Astrocyte (in vitro differentiated cells and primary cell): ENCODE results near the gene IRF1. TPM values are rescaled to one million over a fixed set of nuclear protein-coding genes. Genes with fewer than 3 reads are reported as not detected.

Source experiments
- DNase-seq: peaks from one replicate; pipeline ENCODE4 v3.0.0-alpha.2; 2010; ENCODE audit warnings: low read depth
- FAIRE-seq: peaks from 2 replicates; lab custom pipeline; 2011; peaks lifted over from hg19 to GRCh38; lab: Jason Lieb, UNC
- H2AFZ ChIP-seq: 2 replicates; pipeline ENCODE4 v1.6.0; 2012; ENCODE audit warnings: low read depth, low read length, inconsistent platforms
- H3K27ac ChIP-seq: 2 replicates; pipeline ENCODE4 v1.5.1; 2011; ENCODE audit warnings: low read depth, low read length, inconsistent platforms
- H3K27me3 ChIP-seq: 2 replicates; pipeline ENCODE4 v1.6.0; 2011; ENCODE audit warnings: low read length, inconsistent platforms; ENCODE audit not compliant: insufficient read depth
- H3K36me3 ChIP-seq: 2 replicates; pipeline ENCODE4 v1.5.1; 2011; ENCODE audit warnings: low read length, inconsistent platforms; ENCODE audit not compliant: insufficient read depth
- H3K4me1 ChIP-seq: 2 replicates; pipeline ENCODE4 v1.5.1; 2011; ENCODE audit warnings: low read length, inconsistent platforms; ENCODE audit not compliant: insufficient read depth
- H3K4me2 ChIP-seq: 2 replicates; pipeline ENCODE4 v1.6.0; 2012; ENCODE audit warnings: low read length, inconsistent platforms
- H3K4me3 ChIP-seq: 2 replicates; pipeline ENCODE4 v1.5.1; 2011; ENCODE audit warnings: low read depth, mild to moderate bottlenecking, low read length, inconsistent platforms; ENCODE audit not compliant: insufficient read depth
- H3K79me2 ChIP-seq: 2 replicates; pipeline ENCODE4 v1.6.0; 2012; ENCODE audit warnings: mild to moderate bottlenecking, low read length, inconsistent platforms; ENCODE audit not compliant: insufficient read depth
- H3K9ac ChIP-seq: 2 replicates; pipeline ENCODE4 v1.6.0; 2012; ENCODE audit warnings: mild to moderate bottlenecking, low read length, inconsistent platforms
- H3K9me3 ChIP-seq: 2 replicates; pipeline ENCODE4 v1.5.1; 2012; ENCODE audit warnings: low read depth, mild to moderate bottlenecking, low read length, inconsistent platforms; ENCODE audit not compliant: insufficient read depth
- H4K20me1 ChIP-seq: 2 replicates; pipeline ENCODE4 v1.6.0; 2012; ENCODE audit warnings: low read length, inconsistent platforms; ENCODE audit not compliant: insufficient read depth
- H3K27ac Mint-ChIP-seq: one replicate; pipeline ENCODE4 v1.8.0; 2021; ENCODE audit warnings: mild to moderate bottlenecking, mixed read lengths; ENCODE audit not compliant: unreplicated experiment
- H3K27me3 Mint-ChIP-seq: one replicate; pipeline ENCODE4 v1.8.0; 2021; ENCODE audit warnings: low read depth, mixed read lengths; ENCODE audit not compliant: unreplicated experiment
- H3K36me3 Mint-ChIP-seq: one replicate; pipeline ENCODE4 v1.8.0; 2021; ENCODE audit warnings: low read depth, mixed read lengths; ENCODE audit not compliant: unreplicated experiment
- H3K4me1 Mint-ChIP-seq: one replicate; pipeline ENCODE4 v1.8.0; 2021; ENCODE audit warnings: low read depth, mixed read lengths; ENCODE audit not compliant: unreplicated experiment
- H3K4me3 Mint-ChIP-seq: one replicate; pipeline ENCODE4 v1.8.0; 2021; ENCODE audit warnings: mild to moderate bottlenecking, moderate library complexity, mixed read lengths; ENCODE audit not compliant: unreplicated experiment
- H3K9me3 Mint-ChIP-seq: one replicate; pipeline ENCODE4 v1.8.0; 2021; ENCODE audit warnings: mild to moderate bottlenecking, mixed read lengths; ENCODE audit not compliant: unreplicated experiment
- EZH2 ChIP-seq: IDR thresholded peaks from 2 replicates; pipeline ENCODE4 v1.6.1; 2012; ENCODE audit warnings: mild to moderate bottlenecking, low read length, inconsistent platforms; ENCODE audit not compliant: insufficient read depth
- total RNA-seq: library from RNA; stranded (reverse); gene quantifications from 2 replicates; pipeline ENCODE4 v1.2.1, GENCODE V29; 2021
- TF ChIP-seq, protein P1 (sequence below): IDR thresholded peaks from 2 replicates; pipeline ENCODE4 v1.5.1; 2011; ENCODE audit warnings: low read depth, mild to moderate bottlenecking, inconsistent platforms, low read length, moderate library complexity; ENCODE audit not compliant: insufficient read depth

The IRF1 gene
- total RNA-seq, 1 donor from 2014 or later = 39.7 TPM

DNA sequence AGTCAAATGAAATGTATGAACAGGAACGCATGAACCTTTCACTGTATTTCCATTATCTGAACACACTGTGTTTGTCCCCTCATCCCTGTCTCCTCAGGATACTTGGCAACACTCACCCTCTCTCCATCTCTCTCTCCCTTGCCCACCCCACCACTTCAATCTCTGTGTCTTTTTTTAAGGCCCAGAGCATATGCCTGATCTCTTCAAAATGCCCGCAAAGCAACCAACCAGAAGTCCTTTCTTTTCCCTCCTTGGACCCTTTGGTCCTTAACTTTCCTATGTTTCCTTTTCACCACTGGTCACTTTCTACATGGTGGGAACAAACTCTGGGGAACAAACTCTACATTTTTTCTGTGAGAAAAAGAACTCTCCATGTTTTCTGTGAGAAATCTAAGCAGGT lies 3.2 kb upstream of the IRF1 start:
- peaks cover 33% of the 10 kb centered on the region for H3K4me1 Mint-ChIP-seq
- Histone ChIP-seq H3K9me3 (no peaks in the 10 kb centered on the region), H3K36me3 (no peaks in the 10 kb centered on the region), H3K27ac (no peak overlapping the region), H4K20me1 (peaks cover 12% of the 10 kb centered on the region), H3K4me1 (peaks cover 40% of the 10 kb centered on the region), H3K4me2 (no peak overlapping the region), H2AFZ (no peak overlapping the region), H3K27me3 (no peaks in the 10 kb centered on the region), H3K4me3 (no peak overlapping the region), H3K79me2 (peaks cover 13% of the 10 kb centered on the region), H3K9ac (no peak overlapping the region)
- TF ChIP-seq, protein P1, sequence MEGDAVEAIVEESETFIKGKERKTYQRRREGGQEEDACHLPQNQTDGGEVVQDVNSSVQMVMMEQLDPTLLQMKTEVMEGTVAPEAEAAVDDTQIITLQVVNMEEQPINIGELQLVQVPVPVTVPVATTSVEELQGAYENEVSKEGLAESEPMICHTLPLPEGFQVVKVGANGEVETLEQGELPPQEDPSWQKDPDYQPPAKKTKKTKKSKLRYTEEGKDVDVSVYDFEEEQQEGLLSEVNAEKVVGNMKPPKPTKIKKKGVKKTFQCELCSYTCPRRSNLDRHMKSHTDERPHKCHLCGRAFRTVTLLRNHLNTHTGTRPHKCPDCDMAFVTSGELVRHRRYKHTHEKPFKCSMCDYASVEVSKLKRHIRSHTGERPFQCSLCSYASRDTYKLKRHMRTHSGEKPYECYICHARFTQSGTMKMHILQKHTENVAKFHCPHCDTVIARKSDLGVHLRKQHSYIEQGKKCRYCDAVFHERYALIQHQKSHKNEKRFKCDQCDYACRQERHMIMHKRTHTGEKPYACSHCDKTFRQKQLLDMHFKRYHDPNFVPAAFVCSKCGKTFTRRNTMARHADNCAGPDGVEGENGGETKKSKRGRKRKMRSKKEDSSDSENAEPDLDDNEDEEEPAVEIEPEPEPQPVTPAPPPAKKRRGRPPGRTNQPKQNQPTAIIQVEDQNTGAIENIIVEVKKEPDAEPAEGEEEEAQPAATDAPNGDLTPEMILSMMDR = no peak
- no peak for TF ChIP-seq EZH2
- peaks cover 3% of the 10 kb centered on the region for H3K36me3 Mint-ChIP-seq
- H3K4me3 Mint-ChIP-seq = no peak overlapping the region
- DNase-seq = no peak
- H3K27ac Mint-ChIP-seq = no peak overlapping the region
- peaks cover 2% of the 10 kb centered on the region for H3K27me3 Mint-ChIP-seq
- no peaks in the 10 kb centered on the region for H3K9me3 Mint-ChIP-seq
- no peak for FAIRE-seq

GRCh38 chr5:132493241-132493640 lies 2.7 kb upstream of the IRF1 start:
- Histone ChIP-seq H3K9ac (no peak overlapping the region), H4K20me1 (peaks cover 18% of the 10 kb centered on the region), H3K4me1 (peaks cover 34% of the 10 kb centered on the region), H3K36me3 (no peaks in the 10 kb centered on the region), H3K79me2 (peaks cover 19% of the 10 kb centered on the region), H3K4me2 (no peak overlapping the region), H3K27me3 (no peaks in the 10 kb centered on the region), H3K4me3 (no peak overlapping the region), H3K9me3 (no peaks in the 10 kb centered on the region), H2AFZ (no peak overlapping the region), H3K27ac (no peak overlapping the region)
- Mint-ChIP-seq H3K4me1 (peaks cover 31% of the 10 kb centered on the region), H3K9me3 (no peaks in the 10 kb centered on the region), H3K27ac (peak overlapping the region; percentile 53), H3K27me3 (peaks cover 2% of the 10 kb centered on the region), H3K4me3 (no peak overlapping the region), H3K36me3 (peaks cover 4% of the 10 kb centered on the region)
- DNase-seq = no peak
- no peak for TF ChIP-seq EZH2
- TF ChIP-seq, protein P1 = no peak
- no peak for FAIRE-seq

DNA sequence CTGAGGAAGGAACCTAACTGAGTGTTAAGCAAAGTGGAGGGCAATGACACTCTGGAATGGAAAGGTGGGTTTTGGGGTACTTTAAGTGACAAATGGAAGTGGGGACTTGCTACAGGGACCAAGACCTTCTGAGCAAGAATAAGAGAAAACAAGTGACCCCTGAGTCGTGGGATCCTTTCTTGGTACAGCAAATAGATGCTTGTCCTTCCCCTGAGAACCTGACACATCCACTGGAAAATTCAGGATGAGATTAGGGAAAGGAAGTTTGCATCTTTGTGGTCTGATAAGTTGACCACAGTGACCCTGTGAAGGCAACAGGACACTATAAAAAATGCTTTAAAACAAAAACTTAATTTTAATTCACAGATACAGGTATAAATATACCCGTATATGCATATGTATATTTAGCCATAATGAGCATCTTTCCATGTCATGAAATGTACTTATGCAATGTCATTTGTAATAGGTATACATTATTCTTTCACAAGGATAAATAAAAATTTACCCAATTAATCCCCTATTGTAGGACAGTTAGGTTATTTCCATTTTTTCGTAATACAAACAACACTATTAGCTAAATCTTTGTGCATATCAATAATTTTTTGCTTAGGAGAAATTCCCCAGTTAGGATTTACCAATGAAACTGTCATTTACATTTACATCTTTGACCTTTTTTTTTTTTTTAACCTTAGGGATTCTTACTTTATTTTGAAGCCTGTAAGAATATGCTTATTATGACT lies 2.0 kb upstream of the IRF1 start:
- TF ChIP-seq, protein P1 = no peak
- TF ChIP-seq EZH2 = no peak
- peaks cover 2% of the 10 kb centered on the region for H3K27me3 Mint-ChIP-seq

More for the DNA sequence above, 2.0 kb upstream of the IRF1 start:
- Histone ChIP-seq H3K4me3 (no peak overlapping the region), H3K4me2 (no peak overlapping the region), H3K9ac (no peak overlapping the region), H3K9me3 (no peaks in the 10 kb centered on the region), H2AFZ (no peak overlapping the region), H3K36me3 (no peaks in the 10 kb centered on the region), H4K20me1 (peaks cover 25% of the 10 kb centered on the region), H3K27ac (no peak overlapping the region), H3K27me3 (no peaks in the 10 kb centered on the region), H3K79me2 (peaks cover 26% of the 10 kb centered on the region), H3K4me1 (peaks cover 27% of the 10 kb centered on the region)
- Mint-ChIP-seq H3K36me3 (peaks cover 9% of the 10 kb centered on the region), H3K4me1 (peaks cover 29% of the 10 kb centered on the region), H3K4me3 (peak overlapping the region; percentile 17), H3K9me3 (no peaks in the 10 kb centered on the region), H3K27ac (peak overlapping the region; percentile 38)
- no peak for DNase-seq
- FAIRE-seq = no peak
